Measurements from ENCODE around the gene ALKBH5.

DNA sequence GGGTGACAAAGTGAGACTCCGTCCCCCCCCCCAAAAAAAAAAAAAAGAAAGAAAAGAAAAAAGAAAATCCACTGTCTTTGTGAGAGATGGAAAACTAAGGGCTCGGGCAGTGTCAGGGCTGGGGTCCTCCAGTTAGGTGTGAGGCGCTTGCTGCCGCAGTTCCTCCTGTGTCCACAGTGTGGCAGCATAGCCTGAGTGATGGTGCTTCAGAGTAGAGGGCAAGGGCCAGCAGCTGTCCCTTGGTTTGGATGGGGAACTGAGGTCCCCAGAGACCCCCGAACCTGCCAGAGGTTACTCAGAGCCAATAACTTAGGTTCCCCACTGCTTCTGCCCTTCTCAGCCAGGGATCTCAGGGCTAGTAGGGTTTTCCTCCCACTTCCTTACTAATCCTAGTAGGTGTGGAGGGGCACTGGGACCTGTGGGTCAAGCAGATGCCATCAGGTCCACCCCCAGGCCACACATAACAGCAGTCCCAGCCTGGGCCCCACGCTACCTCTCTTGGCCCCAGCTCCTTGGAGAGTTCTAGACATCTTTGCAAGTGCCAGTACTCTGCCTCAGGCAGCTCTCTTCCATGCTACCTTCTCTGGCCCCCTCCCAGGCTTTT is 33.9 kb downstream of the ALKBH5 start:
- TF ChIP-seq NRF1 (IDR thresholded peaks at IDR 0.05; ENCODE audit: low read depth, low read length), result no peak
- TF ChIP-seq EZH2 (IDR thresholded peaks at IDR 0.05; ENCODE audit: low read depth, low read length, severe bottlenecking), result no peak
- TF ChIP-seq POLR2A (IDR thresholded peaks at IDR 0.05; ENCODE audit: control extremely low read depth in 1 of 2, low read depth in 2 of 2, low read length in 2 of 2), result no peak
- TF ChIP-seq MAFK (IDR thresholded peaks at IDR 0.05; ENCODE audit: low read depth, low read length), result no peak
- no peak for TF ChIP-seq CHD2 (IDR thresholded peaks at IDR 0.05; ENCODE audit: low read length)
- no peak for TF ChIP-seq BCL11A (IDR thresholded peaks at IDR 0.05; ENCODE audit: low read depth in 2 of 2, low read length in 2 of 2)
- TF ChIP-seq EP300 (IDR thresholded peaks at IDR 0.05; ENCODE audit: borderline replicate concordance in 1 of 2, low read depth in 2 of 2, low read length in 2 of 2), result no peak
- TF ChIP-seq ZNF274 (IDR thresholded peaks at IDR 0.05; ENCODE audit: borderline replicate concordance, extremely low read depth, low read length), result no peak
- no peak for TF ChIP-seq SIX5 (IDR thresholded peaks at IDR 0.05; ENCODE audit: low read depth, low read length)
- TF ChIP-seq CEBPB (IDR thresholded peaks at IDR 0.05; ENCODE audit: low read depth, low read length), result no peak
- TF ChIP-seq, protein P1, sequence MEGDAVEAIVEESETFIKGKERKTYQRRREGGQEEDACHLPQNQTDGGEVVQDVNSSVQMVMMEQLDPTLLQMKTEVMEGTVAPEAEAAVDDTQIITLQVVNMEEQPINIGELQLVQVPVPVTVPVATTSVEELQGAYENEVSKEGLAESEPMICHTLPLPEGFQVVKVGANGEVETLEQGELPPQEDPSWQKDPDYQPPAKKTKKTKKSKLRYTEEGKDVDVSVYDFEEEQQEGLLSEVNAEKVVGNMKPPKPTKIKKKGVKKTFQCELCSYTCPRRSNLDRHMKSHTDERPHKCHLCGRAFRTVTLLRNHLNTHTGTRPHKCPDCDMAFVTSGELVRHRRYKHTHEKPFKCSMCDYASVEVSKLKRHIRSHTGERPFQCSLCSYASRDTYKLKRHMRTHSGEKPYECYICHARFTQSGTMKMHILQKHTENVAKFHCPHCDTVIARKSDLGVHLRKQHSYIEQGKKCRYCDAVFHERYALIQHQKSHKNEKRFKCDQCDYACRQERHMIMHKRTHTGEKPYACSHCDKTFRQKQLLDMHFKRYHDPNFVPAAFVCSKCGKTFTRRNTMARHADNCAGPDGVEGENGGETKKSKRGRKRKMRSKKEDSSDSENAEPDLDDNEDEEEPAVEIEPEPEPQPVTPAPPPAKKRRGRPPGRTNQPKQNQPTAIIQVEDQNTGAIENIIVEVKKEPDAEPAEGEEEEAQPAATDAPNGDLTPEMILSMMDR (IDR thresholded peaks at IDR 0.05; ENCODE audit: control extremely low read depth in 1 of 3, insufficient read depth in 1 of 3, low read depth in 1 of 3, low read length in 3 of 3), result peak; percentile 92 to 99 (median 98)
- TF ChIP-seq JUN (IDR thresholded peaks at IDR 0.05; ENCODE audit: low read depth, low read length), result no peak
- TF ChIP-seq, protein P2, sequence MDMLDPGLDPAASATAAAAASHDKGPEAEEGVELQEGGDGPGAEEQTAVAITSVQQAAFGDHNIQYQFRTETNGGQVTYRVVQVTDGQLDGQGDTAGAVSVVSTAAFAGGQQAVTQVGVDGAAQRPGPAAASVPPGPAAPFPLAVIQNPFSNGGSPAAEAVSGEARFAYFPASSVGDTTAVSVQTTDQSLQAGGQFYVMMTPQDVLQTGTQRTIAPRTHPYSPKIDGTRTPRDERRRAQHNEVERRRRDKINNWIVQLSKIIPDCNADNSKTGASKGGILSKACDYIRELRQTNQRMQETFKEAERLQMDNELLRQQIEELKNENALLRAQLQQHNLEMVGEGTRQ (IDR thresholded peaks at IDR 0.05; ENCODE audit: low read length), result 0 out of 2 replicates have a peak, but pooled peaks have one; percentile 3
- no peak for TF ChIP-seq CBX5 (IDR thresholded peaks at IDR 0.05; ENCODE audit: low read depth, low read length)
